B cell (primary cell): ENCODE data around the gene TBX1.
"Not testable (repeated sequence)": the region's sequence is repeated elsewhere in the genome, so short reads cannot be mapped to it uniquely, and the experiment has no call there.

Experiments used
- EZH2 ChIP-seq: IDR thresholded peaks from 2 replicates; pipeline ENCODE4 v1.6.1; 2012; ENCODE audit warnings: borderline replicate concordance, low read depth, mild to moderate bottlenecking, moderate library complexity, low read length; ENCODE audit not compliant: insufficient read depth, poor library complexity, severe bottlenecking
- TF ChIP-seq, protein P1 (sequence below): fragments of 200-600 bp; IDR thresholded peaks from one replicate; pipeline ENCODE4 v1.8.0; 2022; ENCODE audit warnings: antibody characterized with exemption, mild to moderate bottlenecking

GRCh38 chr22:19777192-19777591, 16.6 kb downstream of the TBX1 start:
- TF ChIP-seq, protein P1, sequence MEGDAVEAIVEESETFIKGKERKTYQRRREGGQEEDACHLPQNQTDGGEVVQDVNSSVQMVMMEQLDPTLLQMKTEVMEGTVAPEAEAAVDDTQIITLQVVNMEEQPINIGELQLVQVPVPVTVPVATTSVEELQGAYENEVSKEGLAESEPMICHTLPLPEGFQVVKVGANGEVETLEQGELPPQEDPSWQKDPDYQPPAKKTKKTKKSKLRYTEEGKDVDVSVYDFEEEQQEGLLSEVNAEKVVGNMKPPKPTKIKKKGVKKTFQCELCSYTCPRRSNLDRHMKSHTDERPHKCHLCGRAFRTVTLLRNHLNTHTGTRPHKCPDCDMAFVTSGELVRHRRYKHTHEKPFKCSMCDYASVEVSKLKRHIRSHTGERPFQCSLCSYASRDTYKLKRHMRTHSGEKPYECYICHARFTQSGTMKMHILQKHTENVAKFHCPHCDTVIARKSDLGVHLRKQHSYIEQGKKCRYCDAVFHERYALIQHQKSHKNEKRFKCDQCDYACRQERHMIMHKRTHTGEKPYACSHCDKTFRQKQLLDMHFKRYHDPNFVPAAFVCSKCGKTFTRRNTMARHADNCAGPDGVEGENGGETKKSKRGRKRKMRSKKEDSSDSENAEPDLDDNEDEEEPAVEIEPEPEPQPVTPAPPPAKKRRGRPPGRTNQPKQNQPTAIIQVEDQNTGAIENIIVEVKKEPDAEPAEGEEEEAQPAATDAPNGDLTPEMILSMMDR, result not testable (repeated sequence)
- TF ChIP-seq EZH2, result not testable (repeated sequence)
